ENCODE data around the gene SERPINA1. TPM values are rescaled to one million over a fixed set of nuclear protein-coding genes. Genes with fewer than 3 reads are reported as not detected.

The SERPINA1 gene
- total and polyA plus RNA-seq, 2 of the 13 experiments (the other 11 are each of a cell fraction or from before 2014, with no cell fraction given): 3,266 to 11,015 TPM

DNA sequence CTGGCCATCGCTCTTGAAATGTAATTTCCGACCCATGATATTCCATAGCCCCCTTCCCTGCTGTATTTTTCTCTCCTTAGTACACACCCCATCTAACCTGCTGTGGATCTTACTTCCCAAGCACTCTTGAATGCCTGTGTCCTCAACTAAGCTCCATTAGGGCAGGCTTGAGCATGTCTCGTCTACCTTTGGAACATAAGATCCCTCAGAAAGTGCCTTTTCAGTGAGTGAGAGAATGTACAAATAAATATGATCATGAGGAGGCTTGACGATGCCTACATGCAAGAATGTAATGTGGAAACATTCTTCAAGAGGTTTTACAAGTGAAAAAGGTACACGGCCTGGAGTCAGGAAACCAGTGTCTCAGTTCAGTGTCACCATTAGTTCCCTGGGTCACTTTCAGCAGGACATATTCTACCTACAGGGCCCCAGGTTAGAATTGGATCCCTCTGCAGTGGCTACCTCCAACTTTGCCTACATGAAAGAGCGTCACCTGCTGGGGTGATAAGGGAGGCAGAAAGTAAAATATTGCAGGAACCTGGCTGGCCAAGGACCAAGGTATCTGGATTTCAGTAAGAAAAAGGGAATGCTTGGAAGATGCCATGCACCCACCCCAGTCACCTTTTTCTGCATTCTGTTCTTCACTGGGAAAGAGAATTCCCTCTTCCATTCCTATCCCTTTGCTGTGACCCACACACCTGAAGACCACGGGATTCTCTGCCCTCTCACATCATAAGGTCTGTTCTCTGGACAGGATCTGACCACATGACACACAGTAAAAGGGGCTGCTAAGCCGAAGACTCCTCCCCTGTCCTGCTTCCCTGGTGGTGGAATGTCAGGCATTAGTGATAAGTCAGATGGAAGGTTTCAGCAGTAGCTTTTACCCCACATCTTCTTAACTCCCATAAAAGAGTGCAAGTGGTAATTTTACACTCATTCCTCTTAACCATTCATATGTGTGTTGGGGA, 24.6 kb upstream of the SERPINA1 start (continued):
- TF ChIP-seq, protein P1, sequence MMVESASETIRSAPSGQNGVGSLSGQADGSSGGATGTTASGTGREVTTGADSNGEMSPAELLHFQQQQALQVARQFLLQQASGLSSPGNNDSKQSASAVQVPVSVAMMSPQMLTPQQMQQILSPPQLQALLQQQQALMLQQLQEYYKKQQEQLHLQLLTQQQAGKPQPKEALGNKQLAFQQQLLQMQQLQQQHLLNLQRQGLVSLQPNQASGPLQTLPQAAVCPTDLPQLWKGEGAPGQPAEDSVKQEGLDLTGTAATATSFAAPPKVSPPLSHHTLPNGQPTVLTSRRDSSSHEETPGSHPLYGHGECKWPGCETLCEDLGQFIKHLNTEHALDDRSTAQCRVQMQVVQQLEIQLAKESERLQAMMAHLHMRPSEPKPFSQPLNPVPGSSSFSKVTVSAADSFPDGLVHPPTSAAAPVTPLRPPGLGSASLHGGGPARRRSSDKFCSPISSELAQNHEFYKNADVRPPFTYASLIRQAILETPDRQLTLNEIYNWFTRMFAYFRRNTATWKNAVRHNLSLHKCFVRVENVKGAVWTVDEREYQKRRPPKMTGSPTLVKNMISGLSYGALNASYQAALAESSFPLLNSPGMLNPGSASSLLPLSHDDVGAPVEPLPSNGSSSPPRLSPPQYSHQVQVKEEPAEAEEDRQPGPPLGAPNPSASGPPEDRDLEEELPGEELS (CRISPR knock-in tag; IDR thresholded peaks at IDR 0.05): no peak
- TF ChIP-seq, protein P2, sequence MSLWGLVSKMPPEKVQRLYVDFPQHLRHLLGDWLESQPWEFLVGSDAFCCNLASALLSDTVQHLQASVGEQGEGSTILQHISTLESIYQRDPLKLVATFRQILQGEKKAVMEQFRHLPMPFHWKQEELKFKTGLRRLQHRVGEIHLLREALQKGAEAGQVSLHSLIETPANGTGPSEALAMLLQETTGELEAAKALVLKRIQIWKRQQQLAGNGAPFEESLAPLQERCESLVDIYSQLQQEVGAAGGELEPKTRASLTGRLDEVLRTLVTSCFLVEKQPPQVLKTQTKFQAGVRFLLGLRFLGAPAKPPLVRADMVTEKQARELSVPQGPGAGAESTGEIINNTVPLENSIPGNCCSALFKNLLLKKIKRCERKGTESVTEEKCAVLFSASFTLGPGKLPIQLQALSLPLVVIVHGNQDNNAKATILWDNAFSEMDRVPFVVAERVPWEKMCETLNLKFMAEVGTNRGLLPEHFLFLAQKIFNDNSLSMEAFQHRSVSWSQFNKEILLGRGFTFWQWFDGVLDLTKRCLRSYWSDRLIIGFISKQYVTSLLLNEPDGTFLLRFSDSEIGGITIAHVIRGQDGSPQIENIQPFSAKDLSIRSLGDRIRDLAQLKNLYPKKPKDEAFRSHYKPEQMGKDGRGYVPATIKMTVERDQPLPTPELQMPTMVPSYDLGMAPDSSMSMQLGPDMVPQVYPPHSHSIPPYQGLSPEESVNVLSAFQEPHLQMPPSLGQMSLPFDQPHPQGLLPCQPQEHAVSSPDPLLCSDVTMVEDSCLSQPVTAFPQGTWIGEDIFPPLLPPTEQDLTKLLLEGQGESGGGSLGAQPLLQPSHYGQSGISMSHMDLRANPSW (CRISPR knock-in tag; IDR thresholded peaks at IDR 0.05; ENCODE audit: borderline replicate concordance): no peak
- TF ChIP-seq TCF12 (IDR thresholded peaks at IDR 0.05) (no peak), TCF12 (CRISPR knock-in tag; IDR thresholded peaks at IDR 0.05) (no peak), GATAD2A (CRISPR knock-in tag; IDR thresholded peaks at IDR 0.05) (peak; percentile 47; the same call in 1 of the 2 replicates), ZNF749 (CRISPR knock-in tag; IDR thresholded peaks at IDR 0.05; ENCODE audit: borderline replicate concordance) (no peak), ZZZ3 (CRISPR knock-in tag; IDR thresholded peaks at IDR 0.05; ENCODE audit: borderline replicate concordance) (no peak), JUN (CRISPR knock-in tag; IDR thresholded peaks at IDR 0.05) (no peak), ZNF121 (CRISPR knock-in tag; IDR thresholded peaks at IDR 0.05) (no peak), KDM4B (CRISPR knock-in tag; IDR thresholded peaks at IDR 0.05) (0 out of 2 replicates have a peak, but pooled peaks have one; percentile 44)
- TF ChIP-seq, protein P3, sequence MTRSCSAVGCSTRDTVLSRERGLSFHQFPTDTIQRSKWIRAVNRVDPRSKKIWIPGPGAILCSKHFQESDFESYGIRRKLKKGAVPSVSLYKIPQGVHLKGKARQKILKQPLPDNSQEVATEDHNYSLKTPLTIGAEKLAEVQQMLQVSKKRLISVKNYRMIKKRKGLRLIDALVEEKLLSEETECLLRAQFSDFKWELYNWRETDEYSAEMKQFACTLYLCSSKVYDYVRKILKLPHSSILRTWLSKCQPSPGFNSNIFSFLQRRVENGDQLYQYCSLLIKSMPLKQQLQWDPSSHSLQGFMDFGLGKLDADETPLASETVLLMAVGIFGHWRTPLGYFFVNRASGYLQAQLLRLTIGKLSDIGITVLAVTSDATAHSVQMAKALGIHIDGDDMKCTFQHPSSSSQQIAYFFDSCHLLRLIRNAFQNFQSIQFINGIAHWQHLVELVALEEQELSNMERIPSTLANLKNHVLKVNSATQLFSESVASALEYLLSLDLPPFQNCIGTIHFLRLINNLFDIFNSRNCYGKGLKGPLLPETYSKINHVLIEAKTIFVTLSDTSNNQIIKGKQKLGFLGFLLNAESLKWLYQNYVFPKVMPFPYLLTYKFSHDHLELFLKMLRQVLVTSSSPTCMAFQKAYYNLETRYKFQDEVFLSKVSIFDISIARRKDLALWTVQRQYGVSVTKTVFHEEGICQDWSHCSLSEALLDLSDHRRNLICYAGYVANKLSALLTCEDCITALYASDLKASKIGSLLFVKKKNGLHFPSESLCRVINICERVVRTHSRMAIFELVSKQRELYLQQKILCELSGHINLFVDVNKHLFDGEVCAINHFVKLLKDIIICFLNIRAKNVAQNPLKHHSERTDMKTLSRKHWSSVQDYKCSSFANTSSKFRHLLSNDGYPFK (CRISPR knock-in tag; IDR thresholded peaks at IDR 0.05; ENCODE audit: borderline replicate concordance): no peak
- TF ChIP-seq, protein P4, sequence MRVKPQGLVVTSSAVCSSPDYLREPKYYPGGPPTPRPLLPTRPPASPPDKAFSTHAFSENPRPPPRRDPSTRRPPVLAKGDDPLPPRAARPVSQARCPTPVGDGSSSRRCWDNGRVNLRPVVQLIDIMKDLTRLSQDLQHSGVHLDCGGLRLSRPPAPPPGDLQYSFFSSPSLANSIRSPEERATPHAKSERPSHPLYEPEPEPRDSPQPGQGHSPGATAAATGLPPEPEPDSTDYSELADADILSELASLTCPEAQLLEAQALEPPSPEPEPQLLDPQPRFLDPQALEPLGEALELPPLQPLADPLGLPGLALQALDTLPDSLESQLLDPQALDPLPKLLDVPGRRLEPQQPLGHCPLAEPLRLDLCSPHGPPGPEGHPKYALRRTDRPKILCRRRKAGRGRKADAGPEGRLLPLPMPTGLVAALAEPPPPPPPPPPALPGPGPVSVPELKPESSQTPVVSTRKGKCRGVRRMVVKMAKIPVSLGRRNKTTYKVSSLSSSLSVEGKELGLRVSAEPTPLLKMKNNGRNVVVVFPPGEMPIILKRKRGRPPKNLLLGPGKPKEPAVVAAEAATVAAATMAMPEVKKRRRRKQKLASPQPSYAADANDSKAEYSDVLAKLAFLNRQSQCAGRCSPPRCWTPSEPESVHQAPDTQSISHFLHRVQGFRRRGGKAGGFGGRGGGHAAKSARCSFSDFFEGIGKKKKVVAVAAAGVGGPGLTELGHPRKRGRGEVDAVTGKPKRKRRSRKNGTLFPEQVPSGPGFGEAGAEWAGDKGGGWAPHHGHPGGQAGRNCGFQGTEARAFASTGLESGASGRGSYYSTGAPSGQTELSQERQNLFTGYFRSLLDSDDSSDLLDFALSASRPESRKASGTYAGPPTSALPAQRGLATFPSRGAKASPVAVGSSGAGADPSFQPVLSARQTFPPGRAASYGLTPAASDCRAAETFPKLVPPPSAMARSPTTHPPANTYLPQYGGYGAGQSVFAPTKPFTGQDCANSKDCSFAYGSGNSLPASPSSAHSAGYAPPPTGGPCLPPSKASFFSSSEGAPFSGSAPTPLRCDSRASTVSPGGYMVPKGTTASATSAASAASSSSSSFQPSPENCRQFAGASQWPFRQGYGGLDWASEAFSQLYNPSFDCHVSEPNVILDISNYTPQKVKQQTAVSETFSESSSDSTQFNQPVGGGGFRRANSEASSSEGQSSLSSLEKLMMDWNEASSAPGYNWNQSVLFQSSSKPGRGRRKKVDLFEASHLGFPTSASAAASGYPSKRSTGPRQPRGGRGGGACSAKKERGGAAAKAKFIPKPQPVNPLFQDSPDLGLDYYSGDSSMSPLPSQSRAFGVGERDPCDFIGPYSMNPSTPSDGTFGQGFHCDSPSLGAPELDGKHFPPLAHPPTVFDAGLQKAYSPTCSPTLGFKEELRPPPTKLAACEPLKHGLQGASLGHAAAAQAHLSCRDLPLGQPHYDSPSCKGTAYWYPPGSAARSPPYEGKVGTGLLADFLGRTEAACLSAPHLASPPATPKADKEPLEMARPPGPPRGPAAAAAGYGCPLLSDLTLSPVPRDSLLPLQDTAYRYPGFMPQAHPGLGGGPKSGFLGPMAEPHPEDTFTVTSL (CRISPR knock-in tag; IDR thresholded peaks at IDR 0.05; ENCODE audit: borderline replicate concordance): no peak
- TF ChIP-seq, protein P5, sequence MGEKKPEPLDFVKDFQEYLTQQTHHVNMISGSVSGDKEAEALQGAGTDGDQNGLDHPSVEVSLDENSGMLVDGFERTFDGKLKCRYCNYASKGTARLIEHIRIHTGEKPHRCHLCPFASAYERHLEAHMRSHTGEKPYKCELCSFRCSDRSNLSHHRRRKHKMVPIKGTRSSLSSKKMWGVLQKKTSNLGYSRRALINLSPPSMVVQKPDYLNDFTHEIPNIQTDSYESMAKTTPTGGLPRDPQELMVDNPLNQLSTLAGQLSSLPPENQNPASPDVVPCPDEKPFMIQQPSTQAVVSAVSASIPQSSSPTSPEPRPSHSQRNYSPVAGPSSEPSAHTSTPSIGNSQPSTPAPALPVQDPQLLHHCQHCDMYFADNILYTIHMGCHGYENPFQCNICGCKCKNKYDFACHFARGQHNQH (CRISPR knock-in tag; IDR thresholded peaks at IDR 0.05): 0 out of 2 replicates have a peak, but pooled peaks have one; percentile 16
